Thymus (tissue), 11 donors: ENCODE data around the gene WRAP73. TPM values are rescaled to one million over a fixed set of nuclear protein-coding genes. Genes with fewer than 3 reads are reported as not detected.

Source experiments
- DNase-seq, 9 donors: peaks; one replicate each; pipeline ENCODE4 v3.0.0-alpha.2; 2013; ENCODE audit warnings: low spot score in 9 of 9, low read depth in 6 of 9, missing footprints in 1 of 9
- H3K27ac ChIP-seq, 2 donors: one replicate each; pipeline ENCODE4 v1.5.1; 2013; ENCODE audit warnings: control low read depth in 1 of 2, low read depth in 1 of 2, low read length in 1 of 2, mild to moderate bottlenecking in 1 of 2, moderate library complexity in 1 of 2
- H3K27me3 ChIP-seq, 2 donors: one replicate each; pipeline ENCODE4 v1.5.1; 2013; ENCODE audit warnings: low read length in 1 of 2; ENCODE audit not compliant: control insufficient read depth in 2 of 2, insufficient read depth in 1 of 2
- H3K36me3 ChIP-seq, 2 donors: one replicate each; pipeline ENCODE4 v1.5.1; 2013; ENCODE audit warnings: low read length in 1 of 2, mild to moderate bottlenecking in 1 of 2, moderate library complexity in 1 of 2; ENCODE audit not compliant: control insufficient read depth in 2 of 2, insufficient read depth in 2 of 2
- H3K4me1 ChIP-seq, 2 donors: one replicate each; pipeline ENCODE4 v1.5.1; 2013; ENCODE audit warnings: low read length in 2 of 2; ENCODE audit not compliant: control insufficient read depth in 2 of 2, insufficient read depth in 2 of 2
- H3K4me3 ChIP-seq, 2 donors: one replicate each; pipeline ENCODE4 v1.5.1; 2013; ENCODE audit warnings: low read length in 2 of 2, control low read depth in 1 of 2, mild to moderate bottlenecking in 1 of 2
- H3K9me3 ChIP-seq, 2 donors: one replicate each; pipeline ENCODE4 v1.5.1; 2013; ENCODE audit warnings: low read length in 1 of 2, mild to moderate bottlenecking in 1 of 2; ENCODE audit not compliant: control insufficient read depth in 2 of 2, insufficient read depth in 1 of 2
- WGBS: extraction: QIAGEN DNeasy Blood & Tissue Kit; methylation state at CpG from one replicate; pipeline ENCODE4 v1.1.7; 2013; 5-methylcytosine and 5-hydroxymethylcytosine counted together
- polyA plus RNA-seq: library from polyadenylated mRNA; stranded (reverse); fragments of 200-250 nt; gene quantifications from one replicate; pipeline ENCODE4 v1.2.3, GENCODE V29; 2013
- total RNA-seq: library from RNA; stranded (reverse); fragments of 120-200 nt; gene quantifications from one replicate; pipeline ENCODE4 v1.2.4, GENCODE V29; 2013
- donor health status: healthy.

The WRAP73 gene
- total and polyA plus RNA-seq, 2 donors, result 19.7 to 25.9 TPM

GRCh38 chr1:3645666-3646355 lies 4.1 kb downstream of the WRAP73 start:
- Histone ChIP-seq H3K4me1 (peaks cover 8 to 10% of the 10 kb centered on the region in 2 donors), H3K9me3 (peaks cover 0 to 1% of the 10 kb centered on the region in 2 donors), H3K4me3 (no peak overlapping the region), H3K27ac (no peak overlapping the region), H3K27me3 (peaks cover 8 to 9% of the 10 kb centered on the region in 2 donors), H3K36me3 (peaks cover 0 to 31% of the 10 kb centered on the region in 2 donors)
- no peak for DNase-seq
- 98% methylated on average over 27 of the region's 27 CpGs for WGBS

- no peak for DNase-seq
- no peaks in the 10 kb centered on the region for H3K9me3 ChIP-seq
- peaks cover 4 to 8% of the 10 kb centered on the region in 2 donors for H3K4me1 ChIP-seq
- peaks cover 2 to 3% of the 10 kb centered on the region in 2 donors for H3K27me3 ChIP-seq
- no peak overlapping the region for H3K4me3 ChIP-seq
- H3K27ac ChIP-seq, result no peak overlapping the region
- 97% methylated on average over 43 of the region's 43 CpGs for WGBS
- peaks cover 0 to 35% of the 10 kb centered on the region in 2 donors for H3K36me3 ChIP-seq
These were observed 4.7 kb downstream of the WRAP73 start for GRCh38 chr1:3645247-3645646.

GRCh38 chr1:3644273-3644672 lies 5.6 kb downstream of the WRAP73 start:
- no peaks in the 10 kb centered on the region for H3K9me3 ChIP-seq
- WGBS, result 96% methylated on average over 20 of the region's 25 CpGs
- peaks cover 0 to 45% of the 10 kb centered on the region in 2 donors for H3K36me3 ChIP-seq
- H3K27me3 ChIP-seq, result no peaks in the 10 kb centered on the region
- no peak for DNase-seq
- peaks cover under 1 to 5% of the 10 kb centered on the region in 2 donors for H3K4me1 ChIP-seq
- H3K27ac ChIP-seq, result no peak overlapping the region
- no peak overlapping the region for H3K4me3 ChIP-seq

- H3K9me3 ChIP-seq, result no peaks in the 10 kb centered on the region
- H3K27ac ChIP-seq, result no peak overlapping the region
- 98% methylated on average over 41 of the region's 43 CpGs for WGBS
- H3K4me1 ChIP-seq, result no peaks in the 10 kb centered on the region
- no peaks in the 10 kb centered on the region for H3K27me3 ChIP-seq
- peaks cover 7 to 55% of the 10 kb centered on the region in 2 donors for H3K36me3 ChIP-seq
- DNase-seq, result no peak
- no peak overlapping the region for H3K4me3 ChIP-seq
These were observed 6.8 kb downstream of the WRAP73 start for GRCh38 chr1:3642919-3643675.

- Histone ChIP-seq H3K9me3 (no peaks in the 10 kb centered on the region), H3K27me3 (no peaks in the 10 kb centered on the region), H3K4me3 (no peak overlapping the region), H3K27ac (no peak overlapping the region), H3K4me1 (no peaks in the 10 kb centered on the region), H3K36me3 (peaks cover 15 to 58% of the 10 kb centered on the region in 2 donors)
- 98% methylated on average over 11 of the region's 11 CpGs for WGBS
- no peak for DNase-seq
These were observed 8.1 kb downstream of the WRAP73 start for GRCh38 chr1:3641816-3642215.

GRCh38 chr1:3641046-3641760 lies 8.7 kb downstream of the WRAP73 start:
- no peak overlapping the region for H3K4me3 ChIP-seq
- peaks cover 21 to 58% of the 10 kb centered on the region in 2 donors for H3K36me3 ChIP-seq
- no peak for DNase-seq
- 98% methylated on average over 26 of the region's 26 CpGs for WGBS
- H3K4me1 ChIP-seq, result no peaks in the 10 kb centered on the region
- H3K27me3 ChIP-seq, result no peaks in the 10 kb centered on the region
- H3K27ac ChIP-seq, result no peak overlapping the region
- H3K9me3 ChIP-seq, result no peaks in the 10 kb centered on the region

GRCh38 chr1:3640121-3640837 lies 9.6 kb downstream of the WRAP73 start:
- H3K27me3 ChIP-seq, result no peaks in the 10 kb centered on the region

GRCh38 chr1:3639397-3639911 lies 10.4 kb downstream of the WRAP73 start:
- 98% methylated on average over 23 of the region's 23 CpGs for WGBS
- Histone ChIP-seq H3K27me3 (no peaks in the 10 kb centered on the region), H3K9me3 (no peaks in the 10 kb centered on the region), H3K36me3 (peaks cover 25 to 57% of the 10 kb centered on the region in 2 donors), H3K4me3 (no peak overlapping the region), H3K27ac (no peak overlapping the region), H3K4me1 (no peaks in the 10 kb centered on the region)
- DNase-seq, result no peak

More at GRCh38 chr1:3640121-3640837, 9.6 kb downstream of the WRAP73 start:
- Histone ChIP-seq H3K9me3 (no peaks in the 10 kb centered on the region), H3K4me3 (no peak overlapping the region), H3K36me3 (peaks cover 22 to 55% of the 10 kb centered on the region in 2 donors), H3K4me1 (no peaks in the 10 kb centered on the region), H3K27ac (no peak overlapping the region)
- WGBS, result 94% methylated on average over 36 of the region's 36 CpGs
- no peak for DNase-seq
